Stimulated activated CD8-positive, alpha-beta memory T cell treated with anti-CD3 and anti-CD28 coated beads, Interleukin-2, amount 100 ng/mL, for 48 hours (primary cell): ENCODE results near the gene RNF41.
"Not testable (repeated sequence)": the region's sequence is repeated elsewhere in the genome, so short reads cannot be mapped to it uniquely, and the experiment has no call there.

ENCODE experiments used
- DNase-seq, 2 donors: peaks; one replicate each; pipeline ENCODE4 v3.0.0-alpha.2; 2020; ENCODE audit warnings: low read depth in 2 of 2

RNF41 gene

GRCh38 chr12:56221757-56222530, at the start of gene RNF41:
Gene RNF41 (minus strand): TSS chr12:56221922. CDS start chr12:56214047, 7,875 bp downstream.
- DNase-seq: peak; percentile 85 to 91

- no peak for DNase-seq
Measured at GRCh38 chr12:56271031-56271430, 49.3 kb upstream of the RNF41 start.

DNA sequence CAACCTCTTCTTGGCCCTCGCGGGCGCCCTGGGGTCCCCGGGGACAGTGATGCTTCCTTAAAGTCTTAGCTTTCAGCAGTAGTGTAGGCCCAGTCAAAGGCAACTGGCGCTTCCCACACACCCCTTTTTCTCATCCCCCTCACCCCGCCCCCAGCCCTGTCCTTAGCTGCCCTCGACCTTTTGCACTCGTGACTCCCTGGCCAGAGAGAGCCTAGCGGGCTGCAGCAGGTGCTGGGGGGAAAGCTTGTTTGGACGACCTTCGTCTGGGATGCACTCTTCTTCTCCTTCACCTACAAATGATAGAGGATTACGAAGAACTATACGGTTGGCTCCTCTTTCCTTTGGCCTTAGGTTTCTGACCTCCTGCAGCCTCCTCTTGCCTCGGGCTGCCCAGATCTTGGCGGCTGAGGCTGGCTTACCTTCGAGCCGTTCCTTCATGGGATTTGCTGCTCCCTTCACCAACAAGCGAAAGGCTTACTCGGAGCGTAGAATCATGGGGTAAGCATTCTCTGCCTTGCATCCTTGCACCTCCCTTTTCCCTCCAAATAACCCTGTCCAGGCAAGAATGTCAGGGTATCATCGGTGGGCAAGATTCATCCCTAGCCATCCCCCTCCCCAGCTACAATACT, 45.8 kb upstream of the RNF41 start:
- no peak for DNase-seq

DNA sequence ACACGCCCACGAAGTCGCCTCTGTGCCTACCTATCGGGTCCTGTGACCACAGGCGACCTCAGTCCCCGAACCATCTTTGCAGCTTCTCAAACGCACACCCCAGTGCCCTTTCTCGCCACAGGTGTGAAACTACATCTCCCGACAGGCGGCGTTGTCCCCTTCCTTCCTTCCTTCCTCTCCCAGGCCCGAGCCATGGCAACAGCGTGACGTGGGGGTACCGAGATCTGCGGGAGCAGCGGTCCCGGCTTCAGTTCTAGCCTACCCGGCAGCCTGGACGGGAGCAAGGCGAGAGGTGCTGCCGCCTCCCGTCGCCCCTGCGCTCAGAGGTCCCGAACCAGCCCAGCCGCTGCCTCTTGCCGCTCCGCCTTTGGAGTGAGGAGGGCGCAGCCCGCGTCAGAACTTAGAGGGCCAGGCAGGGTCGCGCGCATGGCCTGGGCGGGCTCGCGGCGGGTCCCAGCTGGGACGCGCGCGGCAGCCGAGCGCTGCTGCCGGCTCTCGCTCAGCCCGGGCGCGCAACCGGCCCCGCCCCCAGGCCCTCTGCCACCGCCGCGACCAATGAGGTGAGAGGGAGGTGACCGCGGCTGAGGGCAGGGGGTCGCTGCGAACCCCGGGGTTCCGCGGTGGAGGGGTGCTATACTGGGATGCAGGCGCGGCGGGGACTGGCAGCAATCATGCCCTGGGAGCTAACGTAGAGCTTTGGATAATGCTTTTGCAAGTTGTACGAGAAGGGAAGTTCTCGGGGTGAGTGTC, 45.1 kb upstream of the RNF41 start, which contains the start of gene COQ10A:
COQ10A (plus strand) TSS at position 250 of the 750 bp plus-strand sequence; CDS start at position 427, 177 bp downstream.
- peak; percentile 79 to 84 for DNase-seq

DNA sequence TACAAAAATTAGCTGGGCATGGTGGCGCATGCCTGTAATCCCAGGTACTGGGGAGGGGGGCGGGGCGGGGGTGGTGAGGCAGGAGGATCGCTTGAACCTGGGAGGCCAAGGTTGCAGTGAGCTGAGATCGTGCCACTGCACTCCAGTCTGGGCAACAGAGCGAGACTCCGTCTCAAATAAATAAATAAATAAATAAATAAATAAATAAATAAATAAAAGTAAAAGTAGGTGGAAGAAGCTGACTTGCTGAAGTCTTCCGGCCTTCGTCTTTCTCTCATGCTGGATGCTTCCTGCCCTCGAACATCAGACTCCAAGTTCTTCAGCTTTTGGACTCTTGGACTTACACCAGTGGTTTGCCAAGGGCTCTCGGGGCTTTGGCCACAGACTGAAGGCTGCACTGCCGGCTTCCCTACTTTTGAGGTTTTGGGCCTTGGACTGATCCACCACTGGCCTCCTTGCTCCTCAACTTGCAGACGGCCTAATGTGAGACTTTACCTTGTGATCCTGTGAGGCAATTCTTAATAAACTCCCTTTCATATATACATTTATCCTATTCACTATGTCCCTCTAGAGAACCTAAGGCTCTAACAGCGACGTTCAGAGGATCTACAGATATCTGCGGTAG, 44.5 kb upstream of the RNF41 start:
- not testable (repeated sequence) for DNase-seq

- not testable (repeated sequence) for DNase-seq
Measured at GRCh38 chr12:56262955-56263354, 41.2 kb upstream of the RNF41 start.

- no peak for DNase-seq
Measured at GRCh38 chr12:56261503-56262232, 39.9 kb upstream of the RNF41 start.

GRCh38 chr12:56260921-56261320, 39.2 kb upstream of the RNF41 start:
- no peak for DNase-seq

DNA sequence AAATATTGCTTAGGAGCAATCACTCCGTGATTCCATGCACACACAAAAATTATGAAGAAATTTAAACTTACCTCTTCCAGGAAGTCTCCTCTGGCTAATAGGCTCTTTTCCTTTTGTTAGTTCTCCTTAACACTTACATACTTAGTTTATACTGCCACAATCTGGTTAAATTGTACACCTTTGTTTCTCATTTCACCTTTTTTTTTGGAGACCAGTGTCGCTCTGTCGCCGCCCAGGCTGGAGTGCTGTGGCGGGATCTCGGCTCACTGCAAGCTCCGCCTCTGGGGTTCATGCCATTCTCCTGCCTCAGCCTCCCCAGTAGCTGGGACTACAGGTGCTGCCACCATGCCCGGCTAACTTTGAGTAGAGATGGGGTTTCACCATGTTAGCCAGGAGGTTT, 38.7 kb upstream of the RNF41 start:
- DNase-seq: no peak

GRCh38 chr12:56258820-56259183, 37.1 kb upstream of the RNF41 start:
- DNase-seq: no peak

- peak; percentile 66 to 77 for DNase-seq
Measured at GRCh38 chr12:56258068-56258819, 36.5 kb upstream of the RNF41 start, which contains the start of gene ANKRD52. Gene ANKRD52 (minus strand): TSS chr12:56258384. CDS start chr12:56258269, 115 bp downstream.

DNA sequence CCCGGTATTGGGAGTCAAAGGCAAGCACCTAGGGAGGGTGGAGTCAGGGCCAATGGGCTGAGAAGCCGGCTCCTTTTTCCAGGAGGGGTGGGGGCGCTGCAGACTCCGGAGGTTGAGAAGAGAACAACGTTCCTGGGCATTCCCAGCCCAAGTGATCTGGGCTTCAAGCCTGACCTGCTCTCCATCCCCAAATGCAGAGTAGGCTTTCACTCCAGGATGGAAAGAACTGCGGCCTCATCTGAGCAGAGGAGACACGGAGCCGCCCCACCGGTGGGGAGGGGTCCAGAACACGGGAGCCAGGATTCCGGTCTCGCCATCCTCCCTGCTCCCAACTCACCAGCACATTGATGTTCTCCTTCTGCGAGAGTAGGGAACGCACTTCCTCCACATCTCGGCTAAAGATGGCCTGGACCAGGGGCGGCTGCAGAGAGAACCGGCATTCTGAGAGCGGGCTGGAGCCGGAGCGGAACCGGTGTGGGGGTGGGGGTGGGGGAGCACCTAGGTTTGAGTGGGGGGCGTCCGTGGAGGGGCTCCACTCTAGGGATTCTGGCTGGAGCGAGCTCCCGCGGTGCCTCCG, 35.9 kb upstream of the RNF41 start:
- no peak for DNase-seq

- DNase-seq: no peak
Measured at GRCh38 chr12:56257071-56257470, 35.3 kb upstream of the RNF41 start.

- no peak for DNase-seq
Measured at GRCh38 chr12:56256326-56256960, 34.7 kb upstream of the RNF41 start.

- DNase-seq: no peak
Measured at GRCh38 chr12:56255671-56256070, 33.9 kb upstream of the RNF41 start.

- no peak for DNase-seq
Measured at GRCh38 chr12:56253091-56253490, 31.4 kb upstream of the RNF41 start.

GRCh38 chr12:56252649-56253048, 30.9 kb upstream of the RNF41 start:
- DNase-seq: no peak

DNA sequence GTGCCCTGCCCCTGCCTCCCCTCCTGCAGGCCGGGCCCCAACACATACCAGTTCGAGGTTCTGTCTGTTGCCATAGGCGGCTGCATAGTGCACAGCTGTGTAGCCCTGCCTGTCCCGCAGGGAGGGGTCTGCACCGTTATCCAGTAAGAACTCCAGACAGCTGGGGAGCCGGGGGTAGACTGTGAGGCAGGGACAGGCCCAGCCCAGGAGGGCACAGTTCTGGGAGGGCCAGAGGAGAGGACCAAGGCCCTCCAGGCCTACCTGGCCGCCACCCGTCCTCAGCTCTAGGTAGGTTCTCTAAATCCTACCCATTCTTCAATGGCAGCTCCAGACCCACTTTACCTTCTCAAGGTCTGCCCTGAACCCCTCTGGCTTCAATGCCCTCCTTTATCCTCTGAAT, 27.0 kb upstream of the RNF41 start:
- no peak for DNase-seq

DNA sequence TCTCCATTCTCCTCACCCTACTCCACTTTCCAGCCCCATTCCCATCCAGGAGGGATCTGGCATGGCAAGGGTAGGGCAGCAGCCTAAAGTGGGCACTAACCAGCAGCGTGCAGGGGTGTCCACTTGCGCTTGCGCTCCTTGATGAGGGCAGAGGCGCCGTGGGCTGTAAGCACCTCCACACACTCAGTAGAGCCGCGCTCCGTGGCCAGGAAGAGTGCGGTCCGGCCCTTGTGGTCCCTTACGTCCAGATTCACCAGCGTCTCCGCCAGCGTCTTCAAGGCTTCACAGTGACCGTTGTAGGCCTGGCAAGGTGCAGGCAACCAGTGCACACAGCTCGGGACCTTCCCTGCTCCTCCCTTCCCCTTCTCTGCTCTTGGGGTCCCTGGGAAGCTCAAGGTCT, 26.2 kb upstream of the RNF41 start:
- no peak for DNase-seq

GRCh38 chr12:56244494-56244893, 22.8 kb upstream of the RNF41 start:
- DNase-seq: no peak
